HG03066 (cell line): Measurements from ENCODE around the gene HHAT.

Experiments
- ATAC-seq: cut with Tn5 transposase; IDR thresholded peaks from one replicate; pipeline ENCODE4 v1.9.1; 2021; ENCODE audit warnings: low read depth; ENCODE audit not compliant: unreplicated experiment

The HHAT gene

GRCh38 chr1:210531475-210532222, 202.9 kb downstream of the HHAT start:
- no peak for ATAC-seq

- no peak for ATAC-seq
These were observed 203.5 kb downstream of the HHAT start for GRCh38 chr1:210532223-210532598.

- no peak for ATAC-seq
These were observed 207.1 kb downstream of the HHAT start for GRCh38 chr1:210535761-210536160.

- ATAC-seq = no peak
These were observed 207.7 kb downstream of the HHAT start for GRCh38 chr1:210536254-210536961.

- no peak for ATAC-seq
These were observed 211.6 kb downstream of the HHAT start for GRCh38 chr1:210540288-210540687.

- ATAC-seq = no peak
These were observed 213.1 kb downstream of the HHAT start for GRCh38 chr1:210541680-210542358.

- no peak for ATAC-seq
These were observed 223.2 kb downstream of the HHAT start for GRCh38 chr1:210551899-210552298.

GRCh38 chr1:210553711-210554110, 225.0 kb downstream of the HHAT start:
- no peak for ATAC-seq

GRCh38 chr1:210554382-210554781, 225.7 kb downstream of the HHAT start:
- no peak for ATAC-seq

- no peak for ATAC-seq
These were observed 227.8 kb downstream of the HHAT start for GRCh38 chr1:210556475-210556874.

GRCh38 chr1:210557426-210558077, 228.8 kb downstream of the HHAT start:
- no peak for ATAC-seq

- no peak for ATAC-seq
These were observed 229.6 kb downstream of the HHAT start for GRCh38 chr1:210558302-210558701.

- ATAC-seq = no peak
These were observed 236.6 kb downstream of the HHAT start for GRCh38 chr1:210565306-210565705.

- no peak for ATAC-seq
These were observed 239.9 kb downstream of the HHAT start for GRCh38 chr1:210568631-210569030.

GRCh38 chr1:210570116-210570515, 241.4 kb downstream of the HHAT start:
- ATAC-seq = no peak

- ATAC-seq = no peak
These were observed 242.9 kb downstream of the HHAT start for GRCh38 chr1:210571356-210572284.

GRCh38 chr1:210573141-210573540, 244.4 kb downstream of the HHAT start:
- ATAC-seq = no peak

- no peak for ATAC-seq
These were observed 253.7 kb downstream of the HHAT start for GRCh38 chr1:210582205-210582970.

- ATAC-seq = peak; percentile 86
These were observed 255.9 kb downstream of the HHAT start for GRCh38 chr1:210584439-210585113.
